ENCODE results near the gene CR1. TPM values are rescaled to one million over a fixed set of nuclear protein-coding genes. Genes with fewer than 3 reads are reported as not detected.
"Not testable (repeated sequence)": the region's sequence is repeated elsewhere in the genome, so short reads cannot be mapped to it uniquely, and the experiment has no call there.

Gene CR1
- total RNA-seq, 1 donor from 2014 or later, result 4.7 TPM

DNA sequence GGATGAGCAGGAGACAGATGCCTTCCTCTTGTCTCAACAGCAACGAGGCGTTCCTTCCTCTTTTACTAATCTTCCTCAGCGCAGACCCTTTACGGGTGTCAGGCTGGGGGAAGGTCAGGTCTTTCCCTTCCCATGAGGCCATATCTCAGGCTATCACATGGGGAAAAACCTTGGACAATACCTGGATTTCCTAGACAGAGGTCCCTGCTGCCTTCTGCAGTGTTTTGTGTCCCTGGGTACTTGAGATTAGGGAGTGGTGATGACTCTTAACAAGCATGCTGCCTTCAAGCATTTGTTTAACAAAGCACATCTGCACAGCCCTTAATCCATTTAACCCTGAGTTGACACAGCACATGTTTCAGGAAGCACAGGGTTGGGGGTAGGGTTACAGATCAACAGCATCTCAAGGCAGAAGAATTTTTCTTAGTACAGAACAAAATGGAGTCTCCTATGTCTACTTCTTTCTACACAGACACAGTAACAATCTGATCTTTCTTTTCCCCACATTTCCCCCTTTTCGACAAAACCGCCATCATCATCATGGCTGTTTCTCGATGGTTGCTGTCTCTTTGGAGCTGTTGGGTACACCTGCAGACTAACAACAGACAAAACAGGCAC lies 139.7 kb downstream of the CR1 start:
- not testable (repeated sequence) for H3K27me3 ChIP-seq (ENCODE audit: control insufficient read depth in 3 of 3, insufficient read depth in 3 of 3, low read length in 3 of 3); H3K9ac ChIP-seq (ENCODE audit: low read depth in 1 of 3, low read length in 3 of 3); H3K36me3 ChIP-seq (ENCODE audit: control insufficient read depth in 3 of 3, insufficient read depth in 3 of 3, low read length in 3 of 3); H3K4me3 ChIP-seq (ENCODE audit: low read length in 3 of 3); H3K27ac ChIP-seq (ENCODE audit: low read depth, low read length); H3K4me1 ChIP-seq (ENCODE audit: control insufficient read depth in 3 of 3, insufficient read depth in 3 of 3, low read length in 3 of 3); H3K9me3 ChIP-seq (ENCODE audit: control insufficient read depth in 3 of 3, low read length in 3 of 3)

DNA sequence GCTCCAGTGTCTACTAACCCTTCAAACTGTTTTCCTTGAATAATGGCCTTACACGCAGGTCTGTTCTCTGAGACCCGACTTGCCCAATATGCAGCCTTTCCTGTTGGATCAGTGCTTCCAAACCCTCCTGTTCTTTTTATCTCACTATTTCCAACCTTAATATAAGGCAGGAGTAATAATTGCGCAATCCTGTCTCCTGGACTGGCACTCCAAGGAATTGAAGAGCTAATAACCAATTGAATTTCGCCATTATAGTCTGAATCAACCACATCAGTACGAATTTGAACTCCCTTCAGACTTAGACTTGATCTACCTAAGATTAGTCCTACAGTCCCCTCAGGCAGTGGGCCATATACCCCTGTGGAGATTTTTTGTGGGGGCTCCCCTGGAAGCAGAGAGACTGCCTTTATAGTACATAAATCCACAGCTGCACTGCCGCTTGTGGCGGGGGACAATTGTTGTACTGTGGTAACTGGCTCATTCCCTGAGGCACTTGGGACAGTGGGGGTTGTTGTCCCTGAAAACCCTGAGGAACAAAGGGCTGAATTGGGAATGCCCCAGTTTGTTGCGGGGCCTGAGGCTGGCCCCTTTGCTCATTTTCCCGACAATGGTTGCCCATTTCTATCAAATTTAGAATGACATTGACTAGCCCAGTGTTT lies 142.7 kb downstream of the CR1 start:
- H3K9me3 ChIP-seq (ENCODE audit: control insufficient read depth in 3 of 3, low read length in 3 of 3); H3K27ac ChIP-seq (ENCODE audit: low read depth, low read length); H3K4me1 ChIP-seq (ENCODE audit: control insufficient read depth in 3 of 3, insufficient read depth in 3 of 3, low read length in 3 of 3); H3K9ac ChIP-seq (ENCODE audit: low read depth in 1 of 3, low read length in 3 of 3); H3K27me3 ChIP-seq (ENCODE audit: control insufficient read depth in 3 of 3, insufficient read depth in 3 of 3, low read length in 3 of 3); H3K36me3 ChIP-seq (ENCODE audit: control insufficient read depth in 3 of 3, insufficient read depth in 3 of 3, low read length in 3 of 3); H3K4me3 ChIP-seq (ENCODE audit: low read length in 3 of 3): not testable (repeated sequence)

DNA sequence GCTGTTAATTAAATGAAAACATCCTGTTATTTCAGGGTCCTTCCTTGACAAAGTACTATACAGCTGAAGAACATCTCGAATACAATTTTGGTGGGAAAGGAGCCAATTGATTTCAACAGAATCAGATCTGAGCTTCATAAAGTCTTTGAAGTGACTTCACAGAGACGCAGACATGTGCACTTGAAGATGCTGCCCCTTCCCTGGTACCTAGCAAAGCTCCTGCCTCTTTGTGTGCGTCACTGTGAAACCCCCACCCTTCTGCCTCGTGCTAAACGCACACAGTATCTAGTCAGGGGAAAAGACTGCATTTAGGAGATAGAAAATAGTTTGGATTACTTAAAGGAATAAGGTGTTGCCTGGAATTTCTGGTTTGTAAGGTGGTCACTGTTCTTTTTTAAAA lies 143.4 kb downstream of the CR1 start:
- H3K9me3 ChIP-seq (ENCODE audit: control insufficient read depth in 3 of 3, low read length in 3 of 3); H3K9ac ChIP-seq (ENCODE audit: low read depth in 1 of 3, low read length in 3 of 3); H3K36me3 ChIP-seq (ENCODE audit: control insufficient read depth in 3 of 3, insufficient read depth in 3 of 3, low read length in 3 of 3); H3K27ac ChIP-seq (ENCODE audit: low read depth, low read length); H3K4me3 ChIP-seq (ENCODE audit: low read length in 3 of 3); H3K4me1 ChIP-seq (ENCODE audit: control insufficient read depth in 3 of 3, insufficient read depth in 3 of 3, low read length in 3 of 3); H3K27me3 ChIP-seq (ENCODE audit: control insufficient read depth in 3 of 3, insufficient read depth in 3 of 3, low read length in 3 of 3): not testable (repeated sequence)

DNA sequence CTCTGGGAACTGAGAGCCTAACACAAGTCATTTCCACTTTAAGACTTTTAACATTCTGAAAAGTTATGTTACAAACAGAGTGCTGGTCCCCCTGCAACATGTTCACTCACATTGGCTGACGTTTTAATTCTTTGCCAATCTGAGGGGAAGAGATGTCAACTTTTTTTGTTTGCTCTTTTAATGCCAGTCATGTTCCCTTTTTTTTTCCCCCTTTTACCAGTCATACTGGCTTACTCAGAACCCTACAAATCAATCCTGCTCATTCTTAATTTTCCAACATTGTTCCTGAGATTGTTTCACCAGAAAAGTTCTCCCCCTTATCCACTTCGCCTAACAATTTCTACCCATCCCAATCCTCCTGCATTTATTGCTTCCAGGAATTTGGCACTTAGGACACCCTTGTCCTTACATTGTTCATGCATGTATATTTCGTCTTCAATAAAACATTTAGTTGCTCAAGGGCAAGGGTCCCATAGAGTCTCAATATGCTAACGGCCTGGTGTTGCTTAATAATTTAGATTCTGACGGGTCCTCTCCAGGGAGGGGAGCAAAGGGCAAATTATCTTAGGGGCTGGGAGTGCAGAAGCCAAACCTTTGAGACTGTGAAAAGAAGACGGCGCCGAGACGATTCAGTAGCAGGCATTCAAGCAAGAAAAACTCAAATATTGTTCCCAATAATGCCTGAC lies 148.4 kb downstream of the CR1 start:
- Histone ChIP-seq H3K4me1 (ENCODE audit: control insufficient read depth in 3 of 3, insufficient read depth in 3 of 3, low read length in 3 of 3) (peaks cover 4 to 16% (median 10%) of the 10 kb centered on the region in 3 donors), H3K27ac (ENCODE audit: low read depth, low read length) (no peak overlapping the region), H3K27me3 (ENCODE audit: control insufficient read depth in 3 of 3, insufficient read depth in 3 of 3, low read length in 3 of 3) (peaks cover 5 to 13% (median 7%) of the 10 kb centered on the region in 3 donors), H3K9ac (ENCODE audit: low read depth in 1 of 3, low read length in 3 of 3) (no peak overlapping the region), H3K36me3 (ENCODE audit: control insufficient read depth in 3 of 3, insufficient read depth in 3 of 3, low read length in 3 of 3) (no peaks in the 10 kb centered on the region), H3K9me3 (ENCODE audit: control insufficient read depth in 3 of 3, low read length in 3 of 3) (no peaks in the 10 kb centered on the region), H3K4me3 (ENCODE audit: low read length in 3 of 3) (peak overlapping the region; percentile 67 to 80 (median 75))

DNA sequence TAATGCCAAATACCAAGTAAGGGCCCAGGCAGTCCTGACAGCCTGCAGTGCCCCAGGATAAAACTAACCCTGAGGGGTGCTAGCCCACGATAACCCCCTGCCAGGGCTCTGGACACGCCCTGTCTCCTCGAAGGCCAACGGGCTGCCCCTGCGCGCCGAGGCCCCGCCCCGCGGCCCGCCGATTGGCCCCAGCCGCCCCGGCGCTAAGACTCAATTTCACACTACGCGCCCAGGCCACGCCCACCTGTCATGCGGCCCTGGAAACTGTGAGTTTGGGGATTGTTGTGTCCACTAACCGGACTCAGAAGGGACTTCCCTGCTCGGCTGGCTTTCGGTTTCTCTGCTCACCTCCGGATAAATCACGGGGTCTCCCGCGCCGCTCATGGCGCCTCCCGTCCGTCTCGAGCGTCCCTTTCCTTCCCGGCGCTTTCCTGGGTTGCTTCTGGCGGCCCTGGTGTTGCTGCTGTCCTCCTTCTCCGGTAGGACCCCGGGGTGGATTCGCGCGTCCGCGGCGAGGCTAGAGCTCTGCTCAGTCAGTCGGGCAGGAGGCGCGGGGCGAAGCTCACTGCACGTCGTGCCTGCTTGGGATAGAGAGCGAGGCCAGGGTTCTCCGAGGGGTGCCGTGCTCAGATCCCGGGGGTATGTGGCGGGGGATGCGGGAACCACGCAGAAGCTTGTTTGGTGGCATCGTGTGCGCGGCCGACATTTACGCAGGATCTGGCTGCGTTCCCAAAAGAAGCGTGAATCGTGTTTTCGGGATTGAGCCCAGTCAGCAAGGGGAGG lies 149.1 kb downstream of the CR1 start, which contains the start of gene CR1L:
Gene CR1L (plus strand): TSS at position 282 of the 783 bp plus-strand sequence. CDS start 101 bp downstream, at position 383.
- Histone ChIP-seq H3K36me3 (ENCODE audit: control insufficient read depth in 3 of 3, insufficient read depth in 3 of 3, low read length in 3 of 3) (no peaks in the 10 kb centered on the region), H3K9me3 (ENCODE audit: control insufficient read depth in 3 of 3, low read length in 3 of 3) (no peaks in the 10 kb centered on the region), H3K27me3 (ENCODE audit: control insufficient read depth in 3 of 3, insufficient read depth in 3 of 3, low read length in 3 of 3) (peaks cover 5 to 13% (median 7%) of the 10 kb centered on the region in 3 donors), H3K4me1 (ENCODE audit: control insufficient read depth in 3 of 3, insufficient read depth in 3 of 3, low read length in 3 of 3) (peaks cover 4 to 16% (median 10%) of the 10 kb centered on the region in 3 donors), H3K4me3 (ENCODE audit: low read length in 3 of 3) (peak within 1 kb of the TSS; percentile 67 to 80 (median 75)), H3K9ac (ENCODE audit: low read depth in 1 of 3, low read length in 3 of 3) (peak within 1 kb of the TSS in 1 of 3 donors; percentile 62), H3K27ac (ENCODE audit: low read depth, low read length) (no peak within 1 kb of the TSS)

DNA sequence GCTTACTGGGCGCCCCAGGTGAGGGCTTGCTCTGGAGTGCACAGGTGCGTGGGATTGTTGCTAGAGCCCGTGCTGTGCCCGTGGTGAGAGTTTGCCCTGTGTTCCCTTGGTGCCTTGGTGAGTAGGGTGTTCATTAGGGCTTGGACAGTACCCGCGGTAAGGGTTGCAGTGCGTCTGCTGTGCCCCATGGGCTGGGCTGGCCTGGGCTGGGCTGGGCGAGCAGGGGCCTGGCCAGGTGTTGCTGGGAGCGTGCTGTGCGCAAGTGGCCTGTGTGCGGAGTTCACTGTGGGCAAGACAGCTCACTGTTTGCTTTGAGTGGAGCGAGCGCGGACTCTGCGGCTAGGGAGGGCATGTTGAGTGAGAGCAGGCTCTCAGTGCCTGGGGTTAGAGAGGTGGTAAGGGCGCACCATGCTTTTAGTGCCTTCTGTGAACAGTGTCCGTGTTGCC lies 149.7 kb downstream of the CR1 start:
- H3K27ac ChIP-seq (ENCODE audit: low read depth, low read length), result no peak overlapping the region
- H3K4me1 ChIP-seq (ENCODE audit: control insufficient read depth in 3 of 3, insufficient read depth in 3 of 3, low read length in 3 of 3), result peaks cover 4 to 16% (median 10%) of the 10 kb centered on the region in 3 donors
- no peaks in the 10 kb centered on the region for H3K9me3 ChIP-seq (ENCODE audit: control insufficient read depth in 3 of 3, low read length in 3 of 3)
- peak overlapping the region in 1 of 3 donors; percentile 62 for H3K9ac ChIP-seq (ENCODE audit: low read depth in 1 of 3, low read length in 3 of 3)
- peaks cover 5 to 13% (median 7%) of the 10 kb centered on the region in 3 donors for H3K27me3 ChIP-seq (ENCODE audit: control insufficient read depth in 3 of 3, insufficient read depth in 3 of 3, low read length in 3 of 3)
- no peaks in the 10 kb centered on the region for H3K36me3 ChIP-seq (ENCODE audit: control insufficient read depth in 3 of 3, insufficient read depth in 3 of 3, low read length in 3 of 3)
- peak overlapping the region; percentile 67 to 80 (median 75) for H3K4me3 ChIP-seq (ENCODE audit: low read length in 3 of 3)

DNA sequence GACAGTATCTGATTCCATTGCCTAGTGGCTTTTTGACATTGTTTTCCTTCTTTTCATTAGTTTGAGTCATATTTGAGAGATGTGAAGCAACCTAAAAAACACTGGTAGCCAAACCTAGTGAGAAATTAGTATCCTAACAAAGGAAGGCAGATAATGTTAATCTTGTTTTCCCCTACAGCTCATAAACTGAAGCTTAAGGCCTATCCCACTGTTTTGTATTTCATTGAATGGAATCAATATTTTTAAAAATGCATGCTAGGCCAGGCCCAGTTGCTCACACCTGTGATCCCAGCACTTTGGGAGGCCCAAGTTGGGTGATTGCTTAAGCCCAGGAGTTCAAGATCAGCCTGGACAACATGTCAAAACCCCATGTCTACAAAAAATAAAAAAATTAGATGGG lies 150.2 kb downstream of the CR1 start:
- Histone ChIP-seq H3K27me3 (ENCODE audit: control insufficient read depth in 3 of 3, insufficient read depth in 3 of 3, low read length in 3 of 3) (peaks cover 5 to 13% (median 7%) of the 10 kb centered on the region in 3 donors), H3K9me3 (ENCODE audit: control insufficient read depth in 3 of 3, low read length in 3 of 3) (no peaks in the 10 kb centered on the region), H3K9ac (ENCODE audit: low read depth in 1 of 3, low read length in 3 of 3) (no peak overlapping the region), H3K27ac (ENCODE audit: low read depth, low read length) (no peak overlapping the region), H3K36me3 (ENCODE audit: control insufficient read depth in 3 of 3, insufficient read depth in 3 of 3, low read length in 3 of 3) (no peaks in the 10 kb centered on the region), H3K4me1 (ENCODE audit: control insufficient read depth in 3 of 3, insufficient read depth in 3 of 3, low read length in 3 of 3) (peaks cover 4 to 16% (median 10%) of the 10 kb centered on the region in 3 donors), H3K4me3 (ENCODE audit: low read length in 3 of 3) (no peak overlapping the region)

DNA sequence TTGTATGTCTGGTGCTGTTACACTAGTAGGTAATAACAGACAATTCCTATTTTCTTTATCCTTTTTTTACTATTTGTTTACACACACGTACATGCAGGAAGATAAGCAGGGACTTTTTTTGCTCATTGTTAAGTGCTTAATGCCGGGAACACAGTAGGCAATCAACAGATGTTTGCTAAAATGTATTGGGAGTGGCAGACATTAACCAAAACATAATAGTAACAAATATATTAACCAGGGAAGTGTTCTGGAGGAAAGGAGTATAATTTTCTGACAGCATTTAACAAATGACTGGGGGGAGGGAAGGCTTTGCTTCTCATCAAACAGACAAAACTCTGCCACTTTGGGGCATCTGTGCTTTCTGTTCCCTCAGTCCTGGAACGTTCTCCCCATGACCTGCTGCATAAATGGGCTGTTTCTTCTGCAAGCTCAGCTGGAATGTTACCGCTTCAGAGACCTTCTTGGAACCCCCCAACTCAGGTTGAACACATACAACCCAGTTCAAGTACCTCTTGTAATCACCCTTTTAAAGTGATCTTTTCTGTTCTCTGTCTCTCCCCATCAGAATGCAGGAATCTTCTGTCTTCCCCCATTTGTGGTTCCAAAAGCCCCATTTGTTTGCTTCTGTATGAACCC lies 151.1 kb downstream of the CR1 start:
- Histone ChIP-seq H3K4me3 (ENCODE audit: low read length in 3 of 3) (no peak overlapping the region), H3K27ac (ENCODE audit: low read depth, low read length) (no peak overlapping the region), H3K27me3 (ENCODE audit: control insufficient read depth in 3 of 3, insufficient read depth in 3 of 3, low read length in 3 of 3) (peaks cover 5 to 13% (median 7%) of the 10 kb centered on the region in 3 donors), H3K36me3 (ENCODE audit: control insufficient read depth in 3 of 3, insufficient read depth in 3 of 3, low read length in 3 of 3) (no peaks in the 10 kb centered on the region), H3K9me3 (ENCODE audit: control insufficient read depth in 3 of 3, low read length in 3 of 3) (no peaks in the 10 kb centered on the region), H3K4me1 (ENCODE audit: control insufficient read depth in 3 of 3, insufficient read depth in 3 of 3, low read length in 3 of 3) (peaks cover 4 to 16% (median 10%) of the 10 kb centered on the region in 3 donors), H3K9ac (ENCODE audit: low read depth in 1 of 3, low read length in 3 of 3) (no peak overlapping the region)

DNA sequence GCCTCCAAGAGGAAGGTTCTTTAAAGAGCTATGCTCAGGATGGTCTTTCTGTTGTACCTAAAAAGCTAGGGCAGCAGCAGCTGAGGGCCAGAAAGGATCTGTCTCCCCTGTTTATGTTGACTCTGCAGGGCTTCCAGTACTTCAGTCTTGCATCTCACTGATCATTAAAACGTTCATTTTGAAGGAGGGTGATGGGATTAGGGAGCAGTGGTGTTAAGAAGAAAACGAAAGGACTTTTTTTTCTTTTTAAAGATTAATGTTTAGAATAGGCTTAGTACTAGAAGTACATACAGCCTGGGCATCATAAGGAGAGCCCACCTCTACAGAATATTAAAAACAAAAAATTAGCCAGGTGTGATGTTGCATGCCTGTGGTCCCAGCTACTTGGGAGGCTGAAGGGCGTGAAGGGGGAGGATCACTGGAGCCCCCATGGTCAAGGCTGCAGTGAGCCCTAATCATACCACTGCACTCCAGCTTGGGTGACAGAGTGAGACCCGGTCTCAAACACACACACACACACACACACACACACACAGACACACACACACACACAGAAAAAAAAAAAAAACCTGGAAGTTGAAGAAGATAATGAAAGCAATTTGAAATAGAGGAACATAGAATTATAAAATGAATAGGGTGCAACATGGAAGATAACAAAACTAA lies 151.8 kb downstream of the CR1 start:
- Histone ChIP-seq H3K27ac (ENCODE audit: low read depth, low read length) (no peak overlapping the region), H3K9me3 (ENCODE audit: control insufficient read depth in 3 of 3, low read length in 3 of 3) (no peaks in the 10 kb centered on the region), H3K4me3 (ENCODE audit: low read length in 3 of 3) (no peak overlapping the region), H3K27me3 (ENCODE audit: control insufficient read depth in 3 of 3, insufficient read depth in 3 of 3, low read length in 3 of 3) (peaks cover 5 to 13% (median 7%) of the 10 kb centered on the region in 3 donors), H3K36me3 (ENCODE audit: control insufficient read depth in 3 of 3, insufficient read depth in 3 of 3, low read length in 3 of 3) (no peaks in the 10 kb centered on the region), H3K4me1 (ENCODE audit: control insufficient read depth in 3 of 3, insufficient read depth in 3 of 3, low read length in 3 of 3) (peaks cover 4 to 16% (median 10%) of the 10 kb centered on the region in 3 donors), H3K9ac (ENCODE audit: low read depth in 1 of 3, low read length in 3 of 3) (no peak overlapping the region)
